ENCODE results near the gene DAB2. TPM values are rescaled to one million over a fixed set of nuclear protein-coding genes. Genes with fewer than 3 reads are reported as not detected.

Gene DAB2
- total and polyA plus RNA-seq, 2 donors (not counting 1 experiment from before 2014, with no cell fraction given) = 0.03 to 0.47 TPM

DNA sequence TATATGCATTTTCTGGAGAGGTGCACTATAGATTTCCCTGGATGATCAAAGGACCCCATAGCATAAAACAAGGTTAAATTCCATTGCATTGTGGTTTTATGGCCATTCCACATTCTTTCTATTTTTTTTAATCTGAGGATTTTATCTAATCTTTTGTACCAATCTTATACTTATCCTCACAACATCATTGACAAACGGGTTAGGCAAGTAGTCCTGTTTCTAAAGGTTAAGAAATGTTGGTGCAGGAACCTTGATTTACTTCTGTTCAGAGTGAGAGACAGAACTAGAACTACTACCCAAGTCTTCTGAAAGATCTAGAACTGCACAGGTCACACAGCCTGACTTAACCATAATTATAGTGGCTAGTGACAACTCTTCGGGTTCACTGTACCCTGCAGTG lies 5.7 kb upstream of the DAB2 start:
- H3K4me3 ChIP-seq (ENCODE audit: control extremely low read depth in 1 of 5, extremely low read depth in 1 of 5, insufficient read depth in 1 of 5, low read depth in 2 of 5, low read length in 4 of 5) = no peak overlapping the region
- ChIA-PET POLR2A (no interaction called here), CTCF (no interaction called here)

DNA sequence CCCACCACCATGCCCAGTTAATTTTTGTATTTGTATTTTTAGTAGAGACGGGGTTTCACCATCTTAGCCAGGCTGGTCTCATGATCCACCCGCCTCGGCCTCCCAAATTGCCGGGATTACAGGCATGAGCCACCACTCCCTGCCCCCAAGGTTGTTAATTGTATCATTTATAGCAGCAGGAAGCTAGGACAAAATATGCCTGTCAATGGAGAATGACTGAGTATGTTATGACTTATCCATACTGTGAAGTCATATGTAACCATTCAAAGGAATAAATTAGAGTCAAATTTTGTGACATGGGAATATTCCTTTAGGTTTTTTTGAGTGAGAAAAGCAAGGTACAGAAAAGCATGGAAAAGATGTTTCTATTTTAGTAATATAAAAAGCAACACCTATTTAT lies 3.9 kb upstream of the DAB2 start:
- H3K79me2 ChIP-seq (ENCODE audit: control insufficient read depth, insufficient read depth, low read length) = no peaks in the 10 kb centered on the region
- Mint-ChIP-seq H3K9me3 (ENCODE audit: insufficient read depth) (no peaks in the 10 kb centered on the region), H3K4me1 (peaks cover 8% of the 10 kb centered on the region), H3K27ac (no peak overlapping the region), H3K4me3 (no peak overlapping the region), H3K27me3 (peaks cover 27% of the 10 kb centered on the region)
- no peak overlapping the region for H3K27ac ChIP-seq (ENCODE audit: low read length in 2 of 2)
- 100% methylated on average over 1 of the region's 4 CpGs for WGBS (ENCODE audit: insufficient coverage)
- H3K4me2 ChIP-seq (replicated peaks; ENCODE audit: low read depth, low read length, poor library complexity, severe bottlenecking) = no peak overlapping the region
- no peaks in the 10 kb centered on the region for H4K20me1 ChIP-seq (ENCODE audit: control insufficient read depth, insufficient read depth, low read length, poor library complexity, severe bottlenecking)
- no peak overlapping the region for H2AFZ ChIP-seq (ENCODE audit: insufficient read depth, low read depth, low read length, poor library complexity, severe bottlenecking)
- H3K27me3 ChIP-seq (replicated peaks in 1 of 4; ENCODE audit: control extremely low read depth in 1 of 4, control insufficient read depth in 3 of 4, insufficient read depth in 4 of 4, low read length in 3 of 4) = peaks cover 0 to 25% (median 17%) of the 10 kb centered on the region in 4 experiments
- DNase-seq (no peak), ATAC-seq (ENCODE audit: low read depth) (no peak)
- intact Hi-C loops (cut with micrococcal nuclease) = no loop called here
- H3K36me3 ChIP-seq (replicated peaks in 1 of 2; ENCODE audit: control extremely low read depth in 1 of 2, control insufficient read depth in 1 of 2, extremely low read depth in 1 of 2, insufficient read depth in 2 of 2, low read length in 1 of 2) = no peaks in the 10 kb centered on the region
- H3K4me1 ChIP-seq (ENCODE audit: control insufficient read depth in 2 of 2, insufficient read depth in 2 of 2, low read length in 2 of 2) = peaks cover 13 to 17% of the 10 kb centered on the region in 2 donors
- H3K9ac ChIP-seq (ENCODE audit: low read length) = no peak overlapping the region
- H3K9me3 ChIP-seq (ENCODE audit: control extremely low read depth in 1 of 3, control insufficient read depth in 2 of 3, insufficient read depth in 1 of 3, low read length in 2 of 3) = no peaks in the 10 kb centered on the region
- ChIA-PET POLR2A (no interaction called here), CTCF (no interaction called here)
- TF ChIP-seq, protein P1, sequence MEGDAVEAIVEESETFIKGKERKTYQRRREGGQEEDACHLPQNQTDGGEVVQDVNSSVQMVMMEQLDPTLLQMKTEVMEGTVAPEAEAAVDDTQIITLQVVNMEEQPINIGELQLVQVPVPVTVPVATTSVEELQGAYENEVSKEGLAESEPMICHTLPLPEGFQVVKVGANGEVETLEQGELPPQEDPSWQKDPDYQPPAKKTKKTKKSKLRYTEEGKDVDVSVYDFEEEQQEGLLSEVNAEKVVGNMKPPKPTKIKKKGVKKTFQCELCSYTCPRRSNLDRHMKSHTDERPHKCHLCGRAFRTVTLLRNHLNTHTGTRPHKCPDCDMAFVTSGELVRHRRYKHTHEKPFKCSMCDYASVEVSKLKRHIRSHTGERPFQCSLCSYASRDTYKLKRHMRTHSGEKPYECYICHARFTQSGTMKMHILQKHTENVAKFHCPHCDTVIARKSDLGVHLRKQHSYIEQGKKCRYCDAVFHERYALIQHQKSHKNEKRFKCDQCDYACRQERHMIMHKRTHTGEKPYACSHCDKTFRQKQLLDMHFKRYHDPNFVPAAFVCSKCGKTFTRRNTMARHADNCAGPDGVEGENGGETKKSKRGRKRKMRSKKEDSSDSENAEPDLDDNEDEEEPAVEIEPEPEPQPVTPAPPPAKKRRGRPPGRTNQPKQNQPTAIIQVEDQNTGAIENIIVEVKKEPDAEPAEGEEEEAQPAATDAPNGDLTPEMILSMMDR (IDR thresholded peaks at IDR 0.05) = no peak
- TF ChIP-seq EZH2 (IDR thresholded peaks at IDR 0.05; ENCODE audit: borderline replicate concordance, insufficient read depth, low read depth, low read length, poor library complexity, severe bottlenecking) = no peak
- no peak overlapping the region for H3K4me3 ChIP-seq (ENCODE audit: control extremely low read depth in 1 of 5, extremely low read depth in 1 of 5, insufficient read depth in 1 of 5, low read depth in 2 of 5, low read length in 4 of 5)

More for the DNA sequence above, 5.7 kb upstream of the DAB2 start:
- Histone ChIP-seq H3K27me3 (replicated peaks in 1 of 4; ENCODE audit: control extremely low read depth in 1 of 4, control insufficient read depth in 3 of 4, insufficient read depth in 4 of 4, low read length in 3 of 4) (peaks cover 0 to 8% (median 3%) of the 10 kb centered on the region in 4 experiments), H3K4me1 (ENCODE audit: control insufficient read depth in 2 of 2, insufficient read depth in 2 of 2, low read length in 2 of 2) (no peaks in the 10 kb centered on the region), H3K9ac (ENCODE audit: low read length) (no peak overlapping the region), H2AFZ (ENCODE audit: insufficient read depth, low read depth, low read length, poor library complexity, severe bottlenecking) (no peak overlapping the region), H3K79me2 (ENCODE audit: control insufficient read depth, insufficient read depth, low read length) (no peaks in the 10 kb centered on the region), H3K9me3 (ENCODE audit: control extremely low read depth in 1 of 3, control insufficient read depth in 2 of 3, insufficient read depth in 1 of 3, low read length in 2 of 3) (no peaks in the 10 kb centered on the region), H3K36me3 (replicated peaks in 1 of 2; ENCODE audit: control extremely low read depth in 1 of 2, control insufficient read depth in 1 of 2, extremely low read depth in 1 of 2, insufficient read depth in 2 of 2, low read length in 1 of 2) (no peaks in the 10 kb centered on the region), H3K27ac (ENCODE audit: low read length in 2 of 2) (no peak overlapping the region), H3K4me2 (replicated peaks; ENCODE audit: low read depth, low read length, poor library complexity, severe bottlenecking) (no peak overlapping the region), H4K20me1 (ENCODE audit: control insufficient read depth, insufficient read depth, low read length, poor library complexity, severe bottlenecking) (no peaks in the 10 kb centered on the region)
- Mint-ChIP-seq H3K4me3 (no peak overlapping the region), H3K4me1 (no peaks in the 10 kb centered on the region), H3K27ac (no peak overlapping the region), H3K9me3 (ENCODE audit: insufficient read depth) (no peaks in the 10 kb centered on the region), H3K27me3 (peaks cover 17% of the 10 kb centered on the region)
- ATAC-seq (ENCODE audit: low read depth) (no peak), DNase-seq (no peak)
- intact Hi-C loops (cut with micrococcal nuclease) = no loop called here
- TF ChIP-seq EZH2 (IDR thresholded peaks at IDR 0.05; ENCODE audit: borderline replicate concordance, insufficient read depth, low read depth, low read length, poor library complexity, severe bottlenecking) = no peak
- TF ChIP-seq, protein P1 (IDR thresholded peaks at IDR 0.05) = no peak
- 86% methylated on average over 1 of the region's 2 CpGs for WGBS (ENCODE audit: insufficient coverage)
